ENCODE measurements around the gene ISX.
"Not testable (repeated sequence)": the region's sequence is repeated elsewhere in the genome, so short reads cannot be mapped to it uniquely, and the experiment has no call there.

ISX gene

GRCh38 chr22:35065796-35066218 is at the start of gene ISX:
Gene ISX, plus strand, starts transcription at chr22:35066158. Its CDS starts 930 bp downstream, at chr22:35067088.
- intact Hi-C loops (cut with DNase I) = no loop called here
- DNase-seq = no peak

DNA sequence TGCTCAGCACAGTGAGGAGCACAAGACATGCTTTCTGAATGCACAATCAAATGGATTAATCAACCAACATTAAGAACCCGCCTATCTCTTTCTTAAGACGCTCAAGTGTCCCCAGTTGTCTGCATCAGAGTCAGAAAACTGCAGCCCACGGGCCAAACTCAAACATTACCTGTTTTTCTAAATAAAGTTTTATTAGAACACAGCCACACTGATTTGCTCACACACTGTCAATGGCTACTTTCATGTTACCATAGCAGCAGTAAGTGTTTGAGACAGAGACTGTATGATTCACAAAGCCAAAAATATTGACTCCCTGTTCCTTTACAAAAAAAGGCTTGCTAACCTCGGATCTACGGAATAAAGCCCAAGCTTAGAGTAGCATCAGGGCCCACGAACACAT is 49.0 kb upstream of the ISX start:
- intact Hi-C loops (cut with DNase I) = no loop called here

DNA sequence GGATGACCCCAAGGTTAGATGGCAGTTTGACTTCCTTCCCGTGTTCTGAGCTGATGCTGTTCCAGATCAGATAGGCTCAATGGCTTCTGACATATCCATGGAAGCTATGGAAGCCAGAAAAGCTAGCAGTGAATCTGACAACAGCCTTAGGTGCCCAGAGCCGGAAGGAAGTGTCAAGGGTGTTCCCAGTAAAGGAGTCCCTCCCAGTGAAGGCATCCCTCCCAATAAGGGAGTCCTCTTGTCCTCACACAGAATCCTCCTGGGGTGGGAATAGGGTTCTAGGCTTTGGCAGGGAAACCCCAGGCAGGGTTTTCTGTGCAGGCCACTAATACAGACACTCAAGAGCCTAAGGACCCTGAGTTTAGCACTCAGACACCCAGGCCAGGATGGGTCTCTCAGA is 47.0 kb upstream of the ISX start:
- intact Hi-C loops (cut with DNase I) = no loop called here
- DNase-seq = no peak

More for the DNA sequence above, 49.0 kb upstream of the ISX start:
- no peak for DNase-seq

GRCh38 chr22:35020517-35020916 is 45.4 kb upstream of the ISX start:
- intact Hi-C loops (cut with DNase I) = no loop called here
- DNase-seq = no peak

GRCh38 chr22:35021161-35021560 is 44.8 kb upstream of the ISX start:
- intact Hi-C loops (cut with DNase I) = no loop called here
- no peak for DNase-seq

DNA sequence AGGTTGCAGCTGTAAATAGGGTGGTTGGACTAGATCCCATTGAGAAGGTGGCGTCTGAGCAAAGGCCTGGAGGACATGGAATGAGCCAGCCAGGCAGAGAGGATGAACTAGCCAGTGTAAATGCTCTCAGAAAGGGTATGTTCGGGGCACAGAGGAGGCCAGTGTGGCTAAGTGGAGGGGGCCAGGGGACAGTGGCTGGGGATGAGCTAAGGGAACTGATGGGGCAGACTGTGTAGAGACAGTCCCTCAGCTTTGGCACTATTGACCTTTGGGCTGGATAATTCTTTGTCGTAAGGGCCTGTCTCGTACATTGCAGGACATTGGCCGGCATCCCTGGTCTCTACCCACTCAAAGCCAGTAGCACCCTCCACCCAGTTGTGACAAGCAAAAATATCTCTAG is 43.7 kb upstream of the ISX start:
- intact Hi-C loops (cut with DNase I) = no loop called here
- no peak for DNase-seq

DNA sequence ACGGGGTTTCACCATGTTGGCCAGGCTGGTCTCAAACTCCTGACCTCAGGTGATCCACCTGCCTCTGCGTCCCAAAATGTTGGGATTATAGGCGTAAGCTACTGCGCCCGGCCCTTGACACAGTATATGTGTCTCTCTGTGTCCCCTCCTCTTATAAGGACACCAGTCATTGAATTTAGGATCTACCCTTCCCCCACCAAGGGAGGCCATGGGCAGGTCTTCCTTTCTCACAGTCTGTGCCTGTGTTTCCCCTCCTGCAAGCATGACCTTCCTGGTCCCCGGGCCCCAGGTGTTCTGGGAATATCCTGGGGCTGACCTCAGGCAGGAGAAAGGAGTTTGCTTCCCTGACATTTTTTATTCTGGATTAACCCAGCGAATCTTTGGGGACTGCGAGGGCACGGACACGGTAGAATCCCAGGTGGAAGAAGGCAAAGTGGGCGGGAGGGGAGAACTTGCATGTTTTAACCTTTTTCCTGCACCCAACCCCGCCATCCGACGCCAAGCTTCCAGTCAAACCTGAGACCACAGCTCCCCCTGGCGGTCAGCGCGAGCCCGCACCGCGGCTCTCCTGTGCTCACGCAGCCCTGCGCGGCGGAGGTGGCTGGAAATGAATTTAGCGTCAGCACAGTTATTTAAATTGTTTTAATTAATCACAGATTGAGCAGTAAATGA is 42.1 kb upstream of the ISX start:
- peak; percentile 51 to 92 (median 81) for DNase-seq
- intact Hi-C loops (cut with DNase I) = no loop called here

DNA sequence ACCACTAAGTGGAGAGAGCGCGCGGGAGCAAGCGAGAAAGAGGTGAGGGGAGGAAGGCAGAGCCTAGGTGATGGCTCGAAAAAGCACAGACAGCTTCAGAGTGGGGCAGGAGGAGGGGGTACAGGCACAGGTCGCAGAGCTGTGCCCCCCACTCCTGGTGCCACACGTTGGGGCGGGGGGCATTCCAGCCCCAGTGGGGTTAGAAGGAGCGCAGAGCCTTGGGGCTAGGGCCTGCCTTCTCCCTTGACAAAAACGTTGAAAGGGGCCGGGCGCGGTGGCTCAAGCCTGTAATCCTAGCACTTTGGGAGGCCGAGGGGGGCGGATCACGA is 41.6 kb upstream of the ISX start:
- intact Hi-C loops (cut with DNase I) = no loop called here
- no peak for DNase-seq

DNA sequence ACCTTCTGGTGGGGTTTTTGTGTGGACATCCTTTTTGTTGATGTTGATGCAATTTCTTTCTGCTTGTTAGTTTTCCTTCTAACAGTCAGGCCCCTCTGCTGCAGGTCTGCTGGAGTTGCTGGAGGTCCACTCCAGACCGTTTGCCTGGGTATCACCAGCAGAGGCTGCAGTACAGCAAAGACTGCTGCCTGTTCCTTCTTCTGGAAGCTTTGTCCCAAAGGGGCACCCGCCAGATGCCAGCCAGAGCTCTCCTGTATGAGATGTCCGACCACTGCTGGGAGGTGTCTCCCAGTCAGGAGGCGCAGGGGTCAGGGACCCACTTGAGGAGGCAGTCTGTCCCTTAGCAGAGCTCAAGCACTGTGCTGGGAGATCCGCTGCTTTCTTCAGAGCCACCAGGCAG is 35.8 kb upstream of the ISX start:
- intact Hi-C loops (cut with DNase I); DNase-seq: not testable (repeated sequence)

DNA sequence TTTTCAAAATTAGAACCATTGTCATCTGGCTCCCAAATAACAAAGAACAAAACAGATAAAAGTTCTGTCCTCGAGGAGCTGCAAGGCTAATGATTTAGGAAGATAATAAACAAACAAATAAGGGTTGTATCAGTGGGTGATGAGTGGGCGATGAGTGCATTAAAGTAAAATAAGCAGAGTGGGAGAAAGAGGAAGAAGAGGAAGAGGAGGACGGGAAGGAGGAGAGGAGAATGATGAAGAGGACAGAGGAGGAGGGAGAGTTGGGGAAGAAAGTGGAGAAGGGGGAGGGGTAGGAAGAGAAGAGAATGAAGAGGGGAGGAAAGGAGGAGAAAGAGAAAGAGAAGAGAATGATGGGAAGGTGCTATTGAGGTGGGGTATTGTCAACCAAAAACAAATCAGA is 33.4 kb upstream of the ISX start:
- no peak for DNase-seq

DNA sequence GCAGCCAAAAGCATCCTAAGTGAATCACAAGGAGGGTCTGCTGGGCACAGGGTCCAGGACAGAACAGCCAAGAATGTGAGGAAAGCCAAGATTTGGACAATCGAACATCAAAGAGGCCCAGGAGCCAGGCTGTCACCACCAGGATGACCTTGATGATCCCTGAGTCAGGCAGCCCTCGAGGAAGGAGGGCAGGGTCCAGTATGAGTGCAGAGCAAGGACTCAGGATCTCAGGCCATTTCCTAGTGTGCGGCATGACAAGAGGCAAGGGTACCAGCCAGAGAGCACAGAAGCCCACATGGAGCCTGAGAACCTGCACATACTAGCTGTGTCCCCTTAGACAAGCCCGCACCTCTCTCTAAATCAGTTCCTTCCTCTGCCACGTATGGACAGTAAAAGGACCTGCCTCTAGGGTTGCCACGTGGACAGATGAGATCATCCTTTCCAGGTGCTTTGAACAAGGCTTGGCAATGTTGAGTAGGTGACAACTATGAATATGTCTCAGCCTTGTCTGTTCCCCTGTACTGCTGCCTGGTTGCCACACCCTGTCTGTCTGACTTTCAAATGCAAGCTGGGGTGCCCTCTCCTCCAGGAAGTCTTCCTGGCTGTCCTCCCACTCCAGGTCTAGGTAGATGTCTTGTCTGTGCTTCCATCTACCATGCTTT is 32.2 kb upstream of the ISX start:
- intact Hi-C loops (cut with DNase I) = no loop called here
- DNase-seq = no peak

More for the DNA sequence above, 33.4 kb upstream of the ISX start:
- intact Hi-C loops (cut with DNase I) = no loop called here

- intact Hi-C loops (cut with DNase I) = no loop called here
- DNase-seq = no peak
Observed at GRCh38 chr22:35034963-35035362, 31.0 kb upstream of the ISX start.

- intact Hi-C loops (cut with DNase I) = no loop called here
Observed at GRCh38 chr22:35037089-35037488, 28.9 kb upstream of the ISX start.

DNA sequence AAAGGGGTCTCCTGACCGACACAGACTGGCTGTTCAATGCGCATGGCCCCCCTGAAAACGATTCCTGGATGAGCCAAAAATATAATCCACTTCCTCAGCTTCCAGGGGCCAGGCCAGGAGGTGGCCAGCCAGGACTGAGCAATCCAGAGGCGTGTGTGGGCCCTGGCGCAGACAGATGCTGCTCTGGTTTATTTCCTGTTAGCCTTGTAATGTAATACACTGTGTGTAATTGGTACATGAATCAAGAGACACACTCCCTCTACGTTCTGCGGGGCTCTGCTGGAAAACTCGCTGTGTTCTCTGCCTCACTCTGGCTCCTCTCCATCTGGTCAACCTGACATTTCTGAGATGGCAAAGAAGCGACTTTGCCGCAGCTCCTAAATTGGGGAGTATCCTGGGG is 26.3 kb upstream of the ISX start:
- intact Hi-C loops (cut with DNase I) = no loop called here
- no peak for DNase-seq

More at GRCh38 chr22:35037089-35037488, 28.9 kb upstream of the ISX start:
- DNase-seq = peak in 17 of 42 donors; percentile 6 to 59 (median 32)

DNA sequence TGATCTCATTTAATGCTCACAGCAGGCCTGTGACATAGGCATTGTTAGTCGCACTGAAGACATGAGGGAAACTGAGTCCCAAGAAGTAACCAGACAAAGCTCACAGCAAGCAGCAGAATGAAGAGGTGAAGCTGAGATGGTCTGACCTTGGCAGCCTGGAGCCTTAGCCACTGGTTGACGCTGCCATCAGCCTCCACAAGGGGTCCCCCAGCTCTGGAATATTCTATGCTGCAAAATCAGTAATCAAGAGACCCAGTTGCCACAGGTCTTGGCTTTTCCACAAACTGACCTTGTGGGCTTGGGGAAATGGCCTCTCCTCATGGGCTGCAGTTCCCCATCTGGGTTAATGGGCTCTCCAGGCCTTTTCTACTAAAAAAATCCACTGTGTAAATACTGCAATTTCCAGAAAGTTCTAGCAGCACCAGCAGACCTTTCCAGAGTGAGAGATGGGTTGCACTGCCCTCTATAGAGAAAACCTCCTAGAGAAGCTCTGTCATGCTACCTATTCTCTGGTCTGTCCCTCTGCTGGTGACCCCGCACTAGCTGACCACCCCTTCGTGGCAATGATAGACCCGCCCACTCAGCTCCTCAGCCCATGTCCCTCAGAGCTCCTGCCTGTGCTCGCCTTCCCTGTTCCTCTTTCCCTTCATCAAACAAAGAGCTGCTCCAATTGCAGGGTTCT is 22.6 kb upstream of the ISX start:
- intact Hi-C loops (cut with DNase I) = no loop called here
- no peak for DNase-seq

DNA sequence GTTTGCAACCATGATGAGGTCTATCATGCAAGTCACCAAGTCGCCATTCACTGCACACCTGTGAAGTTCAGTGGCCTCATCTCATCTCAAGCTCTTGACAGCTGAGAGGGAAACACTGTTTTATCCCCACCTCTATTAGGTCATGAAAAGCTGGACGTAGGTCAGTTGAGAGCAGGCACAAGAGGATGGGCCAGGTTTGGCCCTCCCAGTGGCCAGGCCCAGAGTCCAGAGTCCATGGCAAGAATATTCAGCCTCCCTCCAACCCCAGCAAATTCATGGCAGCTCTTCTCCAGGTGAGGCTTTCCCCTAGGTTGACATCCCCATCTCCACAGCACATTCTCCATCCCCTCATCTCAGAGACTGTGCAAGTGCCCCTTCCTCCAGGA is 22.0 kb upstream of the ISX start:
- intact Hi-C loops (cut with DNase I) = no loop called here

GRCh38 chr22:35044607-35045390 is 21.2 kb upstream of the ISX start:
- DNase-seq = no peak
- intact Hi-C loops (cut with DNase I) = no loop called here

More for the DNA sequence above, 22.0 kb upstream of the ISX start:
- DNase-seq = no peak

DNA sequence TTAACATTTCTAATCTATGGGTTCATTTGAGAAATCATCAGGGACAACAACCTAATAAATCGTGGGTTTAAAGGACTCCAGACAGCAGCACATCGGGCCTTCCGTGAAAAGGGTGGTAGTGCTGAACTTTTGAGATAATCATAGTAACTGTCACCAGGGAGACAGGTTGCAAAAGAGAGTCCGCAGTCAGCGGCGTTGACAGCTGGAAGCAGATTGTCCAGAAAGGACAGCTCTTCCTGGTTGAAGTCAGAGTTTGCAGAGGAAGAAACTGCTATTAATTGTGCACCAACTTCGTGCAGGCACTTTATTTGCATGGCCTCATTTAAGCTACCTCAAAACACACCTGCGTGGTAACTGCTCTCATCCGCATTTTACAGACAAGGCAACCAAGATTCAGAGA is 20.5 kb upstream of the ISX start:
- no peak for DNase-seq
- intact Hi-C loops (cut with DNase I) = no loop called here

DNA sequence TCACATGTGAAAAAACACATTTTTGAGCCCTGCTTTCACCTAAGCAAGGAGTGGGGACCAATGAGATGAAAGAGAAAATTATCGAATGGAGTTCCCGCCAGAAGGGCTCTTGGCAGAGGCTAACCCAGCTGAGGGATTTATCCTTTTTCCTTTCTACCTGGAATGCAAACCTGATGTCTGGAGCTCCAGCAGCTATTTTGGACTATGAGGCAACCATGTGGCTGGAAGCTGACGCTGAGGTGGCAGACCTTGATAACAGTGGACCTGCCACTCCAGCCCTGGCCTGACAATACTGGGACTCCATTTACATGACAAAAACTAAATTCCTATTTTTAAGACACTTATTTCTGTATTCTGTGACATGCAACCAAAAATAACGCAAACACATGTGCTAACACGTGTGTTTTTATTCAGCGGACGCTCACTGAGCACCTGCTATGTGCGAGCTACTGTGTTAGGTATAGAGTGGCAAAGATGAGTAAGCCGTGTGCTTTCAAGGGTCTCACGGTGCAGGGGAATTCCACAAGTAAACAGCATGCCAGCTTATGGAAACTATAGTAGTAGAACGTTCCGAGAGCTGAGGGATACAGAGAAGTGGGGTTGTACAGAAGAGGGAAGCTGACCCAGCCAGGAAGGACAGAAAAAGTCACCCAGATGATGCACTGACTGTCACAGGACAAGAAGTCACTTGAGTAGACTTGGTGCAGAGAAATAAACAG is 19.1 kb upstream of the ISX start:
- intact Hi-C loops (cut with DNase I) = no loop called here
- no peak for DNase-seq
